ENCODE results near the gene ENAH.

ENAH gene

DNA sequence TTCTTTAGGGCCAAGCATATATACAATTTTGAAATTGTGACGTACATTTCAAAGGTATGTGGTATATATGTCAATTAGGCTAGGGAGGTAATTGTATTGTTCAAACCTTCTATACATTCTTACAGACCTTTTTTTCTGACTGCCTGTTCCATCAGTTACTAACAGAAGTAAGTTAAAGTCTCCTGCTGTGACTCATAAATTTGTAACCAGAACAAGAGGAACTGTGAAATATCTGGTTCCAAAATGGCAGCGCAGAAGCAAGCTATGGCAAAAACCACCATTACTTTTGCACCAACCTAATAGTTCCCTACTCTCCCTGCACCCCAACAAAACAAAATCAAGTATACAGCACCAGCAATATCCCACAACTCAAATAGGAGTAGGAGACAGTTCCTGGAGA lies 93.6 kb downstream of the ENAH start:
- H3K36me3 ChIP-seq (ENCODE audit: control insufficient read depth in 2 of 2, insufficient read depth in 2 of 2, low read length in 2 of 2), result no peaks in the 10 kb centered on the region
- no peaks in the 10 kb centered on the region for H3K9me3 ChIP-seq (ENCODE audit: control insufficient read depth in 2 of 2, low read length in 2 of 2)
- H3K9ac ChIP-seq (ENCODE audit: low read length in 2 of 2), result no peak overlapping the region
- peaks cover 4% of the 10 kb centered on the region for H3K4me1 ChIP-seq (ENCODE audit: control insufficient read depth, insufficient read depth, low read length)
- no peaks in the 10 kb centered on the region for H3K27me3 ChIP-seq (ENCODE audit: control insufficient read depth in 1 of 2, insufficient read depth in 2 of 2, low read length in 2 of 2)
- H3K27ac ChIP-seq (ENCODE audit: low read length), result no peak overlapping the region
- H3K4me3 ChIP-seq (ENCODE audit: low read length in 2 of 2), result no peak overlapping the region

- no peaks in the 10 kb centered on the region for H3K9me3 ChIP-seq (ENCODE audit: control insufficient read depth in 2 of 2, low read length in 2 of 2)
- peaks cover 4% of the 10 kb centered on the region for H3K4me1 ChIP-seq (ENCODE audit: control insufficient read depth, insufficient read depth, low read length)
- H3K4me3 ChIP-seq (ENCODE audit: low read length in 2 of 2), result no peak overlapping the region
- H3K27ac ChIP-seq (ENCODE audit: low read length), result no peak overlapping the region
- H3K36me3 ChIP-seq (ENCODE audit: control insufficient read depth in 2 of 2, insufficient read depth in 2 of 2, low read length in 2 of 2), result no peaks in the 10 kb centered on the region
- H3K27me3 ChIP-seq (ENCODE audit: control insufficient read depth in 1 of 2, insufficient read depth in 2 of 2, low read length in 2 of 2), result no peaks in the 10 kb centered on the region
- no peak overlapping the region for H3K9ac ChIP-seq (ENCODE audit: low read length in 2 of 2)
Observed at GRCh38 chr1:225556694-225557093, 96.2 kb downstream of the ENAH start.

DNA sequence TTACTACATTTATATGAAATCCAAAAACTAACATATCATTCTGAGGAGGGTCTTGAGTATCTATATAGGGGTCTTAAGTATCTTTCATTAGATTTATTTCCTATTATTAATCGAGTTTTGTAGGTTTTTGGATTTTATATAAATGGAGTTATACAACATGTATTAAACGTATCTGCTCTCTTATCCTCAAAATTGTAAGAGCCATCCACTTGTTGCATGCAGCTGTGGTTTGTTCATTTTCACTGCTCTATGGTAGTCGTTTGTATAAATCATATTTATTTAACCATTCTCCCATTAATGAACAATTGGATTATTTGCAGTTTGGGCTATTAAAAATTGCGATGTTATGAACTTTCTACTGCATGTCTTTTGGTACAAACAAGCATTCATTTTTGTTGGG lies 97.1 kb downstream of the ENAH start:
- H3K9me3 ChIP-seq (ENCODE audit: control insufficient read depth in 2 of 2, low read length in 2 of 2), result no peaks in the 10 kb centered on the region
- no peak overlapping the region for H3K27ac ChIP-seq (ENCODE audit: low read length)
- no peak overlapping the region for H3K9ac ChIP-seq (ENCODE audit: low read length in 2 of 2)
- H3K4me3 ChIP-seq (ENCODE audit: low read length in 2 of 2), result no peak overlapping the region
- no peaks in the 10 kb centered on the region for H3K36me3 ChIP-seq (ENCODE audit: control insufficient read depth in 2 of 2, insufficient read depth in 2 of 2, low read length in 2 of 2)
- H3K4me1 ChIP-seq (ENCODE audit: control insufficient read depth, insufficient read depth, low read length), result peaks cover 4% of the 10 kb centered on the region
- no peaks in the 10 kb centered on the region for H3K27me3 ChIP-seq (ENCODE audit: control insufficient read depth in 1 of 2, insufficient read depth in 2 of 2, low read length in 2 of 2)

DNA sequence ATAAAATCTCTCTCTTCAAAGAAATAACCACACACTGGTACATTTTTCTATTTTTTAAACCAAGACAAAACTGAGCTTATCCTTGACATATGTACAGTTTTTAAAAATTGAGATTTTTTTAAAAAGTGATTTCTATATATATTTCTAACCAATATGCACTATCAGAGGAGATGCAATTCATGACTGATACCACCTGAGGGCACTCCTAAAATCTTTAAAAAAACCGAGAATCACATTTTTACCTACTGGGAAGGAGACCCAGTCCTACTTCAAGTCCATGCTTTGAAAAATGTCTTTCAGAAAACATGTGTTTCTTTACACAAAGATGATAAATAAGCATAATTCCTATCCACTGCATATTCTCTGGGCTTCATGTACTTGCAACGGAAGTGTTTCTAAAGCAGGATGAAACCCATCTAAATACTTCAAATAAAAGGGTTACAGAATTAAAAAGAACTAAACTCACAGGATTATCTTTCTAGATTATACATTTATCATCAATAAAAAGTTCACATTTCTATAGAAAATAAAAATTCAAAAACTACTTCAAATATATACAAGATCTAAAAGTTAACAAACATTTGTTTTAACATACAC lies 98.6 kb downstream of the ENAH start:
- Histone ChIP-seq H3K36me3 (ENCODE audit: control insufficient read depth in 2 of 2, insufficient read depth in 2 of 2, low read length in 2 of 2) (no peaks in the 10 kb centered on the region), H3K9me3 (ENCODE audit: control insufficient read depth in 2 of 2, low read length in 2 of 2) (no peaks in the 10 kb centered on the region), H3K4me3 (ENCODE audit: low read length in 2 of 2) (no peak overlapping the region), H3K9ac (ENCODE audit: low read length in 2 of 2) (no peak overlapping the region), H3K27ac (ENCODE audit: low read length) (no peak overlapping the region), H3K27me3 (ENCODE audit: control insufficient read depth in 1 of 2, insufficient read depth in 2 of 2, low read length in 2 of 2) (no peaks in the 10 kb centered on the region), H3K4me1 (ENCODE audit: control insufficient read depth, insufficient read depth, low read length) (peaks cover 4% of the 10 kb centered on the region)

DNA sequence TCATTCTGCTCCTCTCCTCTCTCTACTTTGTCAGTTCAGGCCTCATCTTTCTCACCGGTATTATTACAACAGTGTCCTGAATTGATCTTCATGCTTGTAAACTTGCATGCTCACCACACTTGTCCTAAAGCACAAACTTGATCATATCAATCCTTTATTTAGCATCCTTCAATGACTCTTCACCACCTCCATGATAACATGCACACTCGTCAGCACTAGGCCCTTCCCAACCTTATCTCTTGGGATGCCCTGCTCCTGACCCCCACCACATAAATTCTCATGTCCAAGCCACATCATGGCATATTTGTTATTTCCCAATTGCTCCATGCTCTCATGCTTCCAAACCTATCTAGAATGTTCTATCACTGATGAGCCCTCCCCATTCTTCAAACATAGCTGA lies 103.1 kb downstream of the ENAH start:
- Histone ChIP-seq H3K4me1 (ENCODE audit: control insufficient read depth, insufficient read depth, low read length) (peaks cover 12% of the 10 kb centered on the region), H3K27ac (ENCODE audit: low read length) (no peak overlapping the region), H3K36me3 (ENCODE audit: control insufficient read depth in 2 of 2, insufficient read depth in 2 of 2, low read length in 2 of 2) (no peaks in the 10 kb centered on the region), H3K9ac (ENCODE audit: low read length in 2 of 2) (no peak overlapping the region), H3K4me3 (ENCODE audit: low read length in 2 of 2) (no peak overlapping the region), H3K27me3 (ENCODE audit: control insufficient read depth in 1 of 2, insufficient read depth in 2 of 2, low read length in 2 of 2) (no peaks in the 10 kb centered on the region), H3K9me3 (ENCODE audit: control insufficient read depth in 2 of 2, low read length in 2 of 2) (no peaks in the 10 kb centered on the region)

GRCh38 chr1:225548140-225548857 lies 104.6 kb downstream of the ENAH start:
- H3K27ac ChIP-seq (ENCODE audit: low read length), result no peak overlapping the region
- peaks cover 19% of the 10 kb centered on the region for H3K4me1 ChIP-seq (ENCODE audit: control insufficient read depth, insufficient read depth, low read length)

DNA sequence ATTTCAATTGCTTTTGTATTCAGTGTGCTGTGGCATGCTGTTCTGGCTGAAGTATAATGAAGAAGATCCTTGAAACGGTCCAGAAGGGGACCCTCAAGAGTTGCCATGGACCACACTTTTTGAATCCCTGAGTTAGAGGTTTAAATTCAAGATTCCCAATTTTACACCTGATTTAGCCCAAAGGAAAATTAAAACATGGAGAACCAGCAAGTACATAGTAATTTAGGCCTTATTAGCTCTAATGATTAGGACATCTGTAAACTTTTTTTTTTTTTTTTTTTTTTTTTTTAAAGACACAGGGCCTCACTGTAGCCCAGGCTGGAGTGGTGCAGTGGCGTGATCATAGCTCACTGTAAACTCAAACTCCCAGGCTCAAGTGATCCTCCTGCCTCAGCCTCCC lies 107.3 kb downstream of the ENAH start:
- H3K4me1 ChIP-seq (ENCODE audit: control insufficient read depth, insufficient read depth, low read length), result peaks cover 30% of the 10 kb centered on the region
- H3K9ac ChIP-seq (ENCODE audit: low read length in 2 of 2), result no peak overlapping the region
- no peak overlapping the region for H3K27ac ChIP-seq (ENCODE audit: low read length)

More at GRCh38 chr1:225548140-225548857, 104.6 kb downstream of the ENAH start:
- no peak overlapping the region for H3K9ac ChIP-seq (ENCODE audit: low read length in 2 of 2)
- no peaks in the 10 kb centered on the region for H3K36me3 ChIP-seq (ENCODE audit: control insufficient read depth in 2 of 2, insufficient read depth in 2 of 2, low read length in 2 of 2)
- no peak overlapping the region for H3K4me3 ChIP-seq (ENCODE audit: low read length in 2 of 2)
- no peaks in the 10 kb centered on the region for H3K27me3 ChIP-seq (ENCODE audit: control insufficient read depth in 1 of 2, insufficient read depth in 2 of 2, low read length in 2 of 2)
- no peaks in the 10 kb centered on the region for H3K9me3 ChIP-seq (ENCODE audit: control insufficient read depth in 2 of 2, low read length in 2 of 2)

GRCh38 chr1:225544924-225545323 lies 108.0 kb downstream of the ENAH start:
- Histone ChIP-seq H3K9me3 (ENCODE audit: control insufficient read depth in 2 of 2, low read length in 2 of 2) (no peaks in the 10 kb centered on the region), H3K36me3 (ENCODE audit: control insufficient read depth in 2 of 2, insufficient read depth in 2 of 2, low read length in 2 of 2) (no peaks in the 10 kb centered on the region), H3K27me3 (ENCODE audit: control insufficient read depth in 1 of 2, insufficient read depth in 2 of 2, low read length in 2 of 2) (no peaks in the 10 kb centered on the region), H3K4me1 (ENCODE audit: control insufficient read depth, insufficient read depth, low read length) (peaks cover 30% of the 10 kb centered on the region), H3K4me3 (ENCODE audit: low read length in 2 of 2) (no peak overlapping the region), H3K9ac (ENCODE audit: low read length in 2 of 2) (no peak overlapping the region), H3K27ac (ENCODE audit: low read length) (peak overlapping the region; percentile 37)

More for the DNA sequence above, 107.3 kb downstream of the ENAH start:
- no peaks in the 10 kb centered on the region for H3K9me3 ChIP-seq (ENCODE audit: control insufficient read depth in 2 of 2, low read length in 2 of 2)
- H3K36me3 ChIP-seq (ENCODE audit: control insufficient read depth in 2 of 2, insufficient read depth in 2 of 2, low read length in 2 of 2), result no peaks in the 10 kb centered on the region
- no peak overlapping the region for H3K4me3 ChIP-seq (ENCODE audit: low read length in 2 of 2)
- no peaks in the 10 kb centered on the region for H3K27me3 ChIP-seq (ENCODE audit: control insufficient read depth in 1 of 2, insufficient read depth in 2 of 2, low read length in 2 of 2)

DNA sequence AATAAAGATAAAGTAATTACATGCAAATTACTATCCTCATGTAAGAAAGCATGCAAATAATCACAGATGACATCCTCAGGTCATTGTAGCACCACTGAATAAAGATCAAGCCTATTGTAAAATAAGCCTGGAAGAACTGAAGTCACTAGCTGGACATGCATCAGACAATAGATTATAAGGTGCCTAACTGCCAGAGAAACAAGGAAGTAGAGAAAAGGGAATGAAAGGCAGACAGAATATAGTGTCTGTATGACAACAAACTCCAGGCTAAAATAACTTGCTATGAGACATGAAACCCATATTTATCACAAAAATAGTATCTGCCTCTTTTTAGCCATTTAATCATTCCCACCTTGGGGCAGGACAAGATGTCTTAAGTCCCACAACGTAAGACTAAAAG lies 108.7 kb downstream of the ENAH start:
- Histone ChIP-seq H3K4me1 (ENCODE audit: control insufficient read depth, insufficient read depth, low read length) (peaks cover 28% of the 10 kb centered on the region), H3K9me3 (ENCODE audit: control insufficient read depth in 2 of 2, low read length in 2 of 2) (no peaks in the 10 kb centered on the region), H3K27ac (ENCODE audit: low read length) (no peak overlapping the region), H3K4me3 (ENCODE audit: low read length in 2 of 2) (no peak overlapping the region), H3K9ac (ENCODE audit: low read length in 2 of 2) (no peak overlapping the region), H3K27me3 (ENCODE audit: control insufficient read depth in 1 of 2, insufficient read depth in 2 of 2, low read length in 2 of 2) (no peaks in the 10 kb centered on the region), H3K36me3 (ENCODE audit: control insufficient read depth in 2 of 2, insufficient read depth in 2 of 2, low read length in 2 of 2) (no peaks in the 10 kb centered on the region)

DNA sequence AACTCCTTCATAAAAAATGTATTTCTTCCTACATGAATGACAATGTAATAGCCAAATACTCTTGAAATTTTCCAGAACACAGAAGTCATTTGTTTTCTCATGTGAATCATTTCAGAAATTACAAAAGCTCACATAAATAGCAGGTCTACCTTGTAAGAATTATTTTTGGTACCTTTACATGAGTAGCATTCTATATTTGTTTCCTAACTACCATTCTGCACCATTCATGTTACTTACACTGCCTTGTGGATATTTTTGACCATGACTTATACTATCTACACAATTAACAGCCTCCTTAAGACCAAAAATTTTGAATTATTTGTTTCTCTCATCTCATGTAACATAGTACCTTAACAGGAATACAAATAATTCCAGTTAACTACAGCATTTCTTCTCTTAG lies 109.6 kb downstream of the ENAH start:
- Histone ChIP-seq H3K9ac (ENCODE audit: low read length in 2 of 2) (no peak overlapping the region), H3K4me3 (ENCODE audit: low read length in 2 of 2) (no peak overlapping the region), H3K27me3 (ENCODE audit: control insufficient read depth in 1 of 2, insufficient read depth in 2 of 2, low read length in 2 of 2) (no peaks in the 10 kb centered on the region), H3K4me1 (ENCODE audit: control insufficient read depth, insufficient read depth, low read length) (peaks cover 30% of the 10 kb centered on the region), H3K36me3 (ENCODE audit: control insufficient read depth in 2 of 2, insufficient read depth in 2 of 2, low read length in 2 of 2) (no peaks in the 10 kb centered on the region), H3K27ac (ENCODE audit: low read length) (no peak overlapping the region), H3K9me3 (ENCODE audit: control insufficient read depth in 2 of 2, low read length in 2 of 2) (no peaks in the 10 kb centered on the region)

- H3K4me1 ChIP-seq (ENCODE audit: control insufficient read depth, insufficient read depth, low read length), result peaks cover 27% of the 10 kb centered on the region
- H3K27me3 ChIP-seq (ENCODE audit: control insufficient read depth in 1 of 2, insufficient read depth in 2 of 2, low read length in 2 of 2), result no peaks in the 10 kb centered on the region
- H3K36me3 ChIP-seq (ENCODE audit: control insufficient read depth in 2 of 2, insufficient read depth in 2 of 2, low read length in 2 of 2), result no peaks in the 10 kb centered on the region
- no peaks in the 10 kb centered on the region for H3K9me3 ChIP-seq (ENCODE audit: control insufficient read depth in 2 of 2, low read length in 2 of 2)
- no peak overlapping the region for H3K4me3 ChIP-seq (ENCODE audit: low read length in 2 of 2)
- peak overlapping the region; percentile 46 for H3K27ac ChIP-seq (ENCODE audit: low read length)
- H3K9ac ChIP-seq (ENCODE audit: low read length in 2 of 2), result no peak overlapping the region
Observed at GRCh38 chr1:225541383-225541782, 111.5 kb downstream of the ENAH start.

All from stomach smooth muscle (tissue), 2 donors.